ENCODE data around the gene ABCA2.

DNA sequence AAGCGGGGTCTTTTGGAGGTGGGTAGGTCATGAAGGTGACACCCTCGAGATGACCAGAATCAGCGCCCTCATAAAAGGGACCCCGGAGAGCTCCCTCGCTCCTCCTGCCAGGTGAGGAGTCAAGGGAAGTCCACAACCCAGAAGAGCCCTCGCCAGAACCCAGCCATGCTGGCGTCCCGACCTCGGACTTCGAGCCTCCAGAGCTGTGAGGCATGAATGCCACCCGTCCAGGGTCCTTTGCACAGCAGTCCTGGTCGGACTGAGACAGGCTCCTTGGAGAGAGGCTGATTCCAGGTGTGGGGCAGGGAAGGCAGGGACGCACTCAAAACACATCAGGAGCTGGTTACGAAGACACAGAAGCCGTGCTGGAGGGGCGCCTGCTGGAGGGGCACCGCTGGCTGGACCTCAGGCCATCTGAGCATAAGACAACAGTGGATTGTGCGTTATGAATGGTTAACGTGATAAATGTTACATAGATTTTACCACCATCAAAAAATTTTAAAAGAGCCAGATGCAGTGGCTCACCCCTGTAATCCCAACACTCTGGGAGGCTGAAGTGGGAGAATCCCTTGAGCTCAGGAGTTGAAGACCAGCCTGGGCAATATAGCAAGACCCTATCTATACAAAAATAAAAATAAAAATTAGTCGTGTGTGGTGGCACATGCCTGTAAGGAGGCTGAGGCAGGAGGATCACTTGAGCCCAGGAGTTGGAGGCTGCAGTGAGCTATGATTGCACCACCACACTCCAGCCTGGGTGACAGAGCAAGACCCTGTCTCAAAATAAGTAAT lies 26.0 kb downstream of the ABCA2 start:
- TF ChIP-seq CTCF (optimal IDR thresholded peaks at IDR 0.05 in 1 of 3, IDR thresholded peaks at IDR 0.05 in 1 of 3, conservative IDR thresholded peaks at IDR 0.05 in 1 of 3; ENCODE audit: extremely low read depth in 1 of 3, insufficient read depth in 2 of 3, low read length in 3 of 3) (no peak), EZH2 (IDR thresholded peaks at IDR 0.05; ENCODE audit: low read length) (no peak)

Measured in keratinocyte (primary cell).